Astrocyte (in vitro differentiated cells and primary cell): ENCODE results near the gene CIDEC.
"Not testable (repeated sequence)": the region's sequence is repeated elsewhere in the genome, so short reads cannot be mapped to it uniquely, and the experiment has no call there.

Experiments
- EZH2 ChIP-seq: IDR thresholded peaks from 2 replicates; pipeline ENCODE4 v1.6.1; 2012; ENCODE audit warnings: mild to moderate bottlenecking, low read length, inconsistent platforms; ENCODE audit not compliant: insufficient read depth
- TF ChIP-seq, protein P1 (sequence below): IDR thresholded peaks from 2 replicates; pipeline ENCODE4 v1.5.1; 2011; ENCODE audit warnings: low read depth, mild to moderate bottlenecking, inconsistent platforms, low read length, moderate library complexity; ENCODE audit not compliant: insufficient read depth

DNA sequence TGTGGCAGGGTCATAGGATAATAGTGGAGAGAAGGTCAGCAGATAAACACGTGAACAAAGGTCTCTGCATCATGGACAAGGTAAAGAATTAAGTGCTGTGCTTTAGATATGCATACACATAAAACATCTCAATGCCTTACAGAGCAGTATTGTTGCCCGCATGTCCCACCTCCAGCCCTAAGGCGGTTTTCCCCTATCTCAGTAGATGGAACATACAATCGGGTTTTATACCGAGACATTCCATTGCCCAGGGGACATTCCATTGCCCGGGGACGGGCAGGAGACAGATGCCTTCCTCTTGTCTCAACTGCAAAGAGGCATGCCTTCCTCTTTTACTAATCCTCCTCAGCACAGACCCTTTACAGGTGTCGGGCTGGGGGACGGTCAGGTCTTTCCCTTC lies 32.2 kb downstream of the CIDEC start:
- TF ChIP-seq, protein P1, sequence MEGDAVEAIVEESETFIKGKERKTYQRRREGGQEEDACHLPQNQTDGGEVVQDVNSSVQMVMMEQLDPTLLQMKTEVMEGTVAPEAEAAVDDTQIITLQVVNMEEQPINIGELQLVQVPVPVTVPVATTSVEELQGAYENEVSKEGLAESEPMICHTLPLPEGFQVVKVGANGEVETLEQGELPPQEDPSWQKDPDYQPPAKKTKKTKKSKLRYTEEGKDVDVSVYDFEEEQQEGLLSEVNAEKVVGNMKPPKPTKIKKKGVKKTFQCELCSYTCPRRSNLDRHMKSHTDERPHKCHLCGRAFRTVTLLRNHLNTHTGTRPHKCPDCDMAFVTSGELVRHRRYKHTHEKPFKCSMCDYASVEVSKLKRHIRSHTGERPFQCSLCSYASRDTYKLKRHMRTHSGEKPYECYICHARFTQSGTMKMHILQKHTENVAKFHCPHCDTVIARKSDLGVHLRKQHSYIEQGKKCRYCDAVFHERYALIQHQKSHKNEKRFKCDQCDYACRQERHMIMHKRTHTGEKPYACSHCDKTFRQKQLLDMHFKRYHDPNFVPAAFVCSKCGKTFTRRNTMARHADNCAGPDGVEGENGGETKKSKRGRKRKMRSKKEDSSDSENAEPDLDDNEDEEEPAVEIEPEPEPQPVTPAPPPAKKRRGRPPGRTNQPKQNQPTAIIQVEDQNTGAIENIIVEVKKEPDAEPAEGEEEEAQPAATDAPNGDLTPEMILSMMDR = not testable (repeated sequence)
- not testable (repeated sequence) for TF ChIP-seq EZH2
